ENCODE measurements around the gene ZNF627.
"Not testable (repeated sequence)": the region's sequence is repeated elsewhere in the genome, so short reads cannot be mapped to it uniquely, and the experiment has no call there.

The ZNF627 gene

GRCh38 chr19:11597202-11598102, at the start of gene ZNF627:
ZNF627 (plus strand) TSS chr19:11597483; CDS start chr19:11597628, 145 bp downstream.
- peak; percentile 97 to 100 (median 99) for DNase-seq
- intact Hi-C loops (cut with DNase I), result no loop called here

DNA sequence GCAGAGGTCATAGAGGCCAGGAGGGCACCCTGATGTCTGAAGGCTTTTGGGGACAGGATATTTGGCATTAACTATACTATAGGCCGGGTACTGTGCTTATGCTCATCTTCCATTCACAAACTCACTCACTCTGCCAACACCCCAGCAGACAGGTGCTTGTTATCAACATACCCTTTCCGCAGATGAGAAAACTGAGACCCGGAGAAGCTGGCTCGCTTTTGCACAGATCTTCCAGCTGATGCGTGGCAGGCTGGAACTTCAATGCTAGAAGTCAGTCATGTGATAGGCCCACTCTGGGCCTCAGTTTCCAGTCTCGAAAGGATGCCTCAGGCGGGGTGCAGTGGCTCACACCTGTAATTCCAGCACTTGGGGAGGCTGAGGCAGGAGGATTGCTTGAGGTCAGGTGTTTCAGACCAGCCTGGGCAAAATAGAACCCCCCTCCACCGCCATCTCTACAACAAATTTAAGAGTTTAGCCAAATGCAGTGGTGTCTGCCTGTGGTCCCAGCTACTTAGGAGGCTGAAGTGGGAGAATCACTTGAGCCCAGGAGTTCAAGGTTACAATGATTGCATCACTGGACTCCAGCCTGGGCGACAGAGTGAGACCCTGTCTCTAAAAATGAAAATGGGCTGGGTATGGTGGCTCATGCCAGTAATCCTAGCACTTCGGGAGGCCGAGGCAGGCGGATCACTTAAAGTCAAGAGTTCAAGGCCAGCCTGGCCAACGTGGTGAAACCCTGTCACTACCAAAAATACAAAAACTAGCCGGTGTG, 49.2 kb upstream of the ZNF627 start:
- intact Hi-C loops (cut with DNase I), result no loop called here
- no peak for DNase-seq

- intact Hi-C loops (cut with DNase I), result no loop called here
- DNase-seq, result no peak
Observed at GRCh38 chr19:11549386-11549953, 47.8 kb upstream of the ZNF627 start.

DNA sequence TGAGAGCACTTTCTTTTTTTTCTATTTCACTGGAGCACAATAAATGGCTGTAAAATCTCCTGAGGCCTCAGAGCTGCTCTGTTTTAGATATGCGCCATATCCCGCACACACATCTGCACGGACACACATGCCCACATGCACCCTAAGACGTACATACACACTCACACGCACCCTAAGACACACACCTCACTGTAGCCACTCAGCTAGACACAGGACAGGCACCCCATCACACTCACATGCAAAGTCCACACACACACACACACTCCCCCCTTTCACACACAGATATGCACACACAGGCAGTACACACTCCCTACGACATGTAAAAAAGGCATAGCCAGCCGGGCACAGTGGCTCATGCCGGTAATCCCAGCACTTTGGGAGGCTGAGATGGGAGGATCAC, 47.0 kb upstream of the ZNF627 start:
- intact Hi-C loops (cut with DNase I), result no loop called here
- no peak for DNase-seq

DNA sequence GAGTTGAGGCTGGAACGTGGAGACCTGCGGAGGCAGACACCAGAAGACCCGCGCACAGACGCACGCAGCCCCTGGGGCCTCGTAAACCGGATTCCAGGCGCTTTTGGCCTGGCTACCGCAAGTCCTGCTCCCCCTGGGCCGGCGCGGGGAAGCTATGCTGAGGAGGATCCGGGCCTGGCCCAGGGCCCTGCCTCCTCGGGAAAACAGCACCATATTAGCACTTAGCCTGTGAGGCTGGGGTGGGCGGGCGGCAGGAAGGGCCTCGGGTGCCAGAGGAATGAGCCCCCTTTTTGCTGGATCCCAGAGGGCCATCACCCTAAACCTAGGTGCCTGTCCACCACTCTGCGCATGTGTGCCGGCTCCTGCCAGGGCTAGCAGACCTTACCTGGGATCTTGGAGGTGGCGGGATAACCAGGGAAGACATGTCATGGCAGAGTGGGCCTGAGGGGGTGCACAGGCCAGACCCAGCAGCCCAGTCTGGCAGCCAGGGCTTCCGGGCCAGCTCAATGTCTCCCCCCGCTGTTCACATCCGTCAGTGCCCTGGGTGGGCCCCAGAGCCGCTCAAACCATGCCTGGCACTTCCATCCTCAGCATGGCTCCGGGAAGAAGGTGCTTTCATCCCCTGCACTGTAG, 45.6 kb upstream of the ZNF627 start:
- intact Hi-C loops (cut with DNase I), result no loop called here
- DNase-seq, result peak in 1 of 42 donors; percentile 22

- DNase-seq, result no peak
- intact Hi-C loops (cut with DNase I), result no loop called here
Observed at GRCh38 chr19:11552666-11553372, 44.5 kb upstream of the ZNF627 start.

GRCh38 chr19:11554160-11554559, 43.1 kb upstream of the ZNF627 start:
- intact Hi-C loops (cut with DNase I), result no loop called here
- DNase-seq, result no peak

DNA sequence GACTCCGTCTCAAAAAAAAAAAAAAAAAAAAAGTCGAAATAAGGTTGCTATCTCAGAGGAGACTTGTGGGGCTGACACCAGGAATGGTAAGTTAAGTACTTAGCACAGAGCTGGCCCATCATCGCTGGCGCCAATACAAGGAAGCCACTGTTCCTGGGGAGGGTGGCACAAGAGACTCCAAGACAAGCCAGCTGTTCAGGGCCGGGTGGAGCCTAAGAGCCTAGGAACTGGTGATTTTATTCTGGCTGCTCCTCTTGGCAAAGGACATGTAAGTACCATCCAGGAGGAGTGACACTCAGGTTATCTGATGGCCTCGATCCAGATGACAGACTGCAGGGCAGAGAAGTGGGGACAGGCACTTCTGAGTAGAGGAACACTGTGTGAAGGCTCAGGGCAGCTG, 42.0 kb upstream of the ZNF627 start:
- intact Hi-C loops (cut with DNase I), result loop anchor here (5.0 kb wide), 1 partner anchor 48 kb away; the partner anchor contains the start of gene ZNF653
- peak in 11 of 42 donors; percentile 10 to 55 (median 30) for DNase-seq

- intact Hi-C loops (cut with DNase I), result loop anchor here (5.0 kb wide), 1 partner anchor 50 kb away; the partner anchor contains the start of gene ZNF653
- no peak for DNase-seq
Observed at GRCh38 chr19:11556634-11557420, 40.5 kb upstream of the ZNF627 start.

- intact Hi-C loops (cut with DNase I), result loop anchor here (5.0 kb wide), 1 partner anchor 52 kb away; the partner anchor contains the start of gene ZNF653
- peak; percentile 95 to 99 (median 98) for DNase-seq
Observed at GRCh38 chr19:11558881-11559828, 38.1 kb upstream of the ZNF627 start, which contains the start of gene ELOF1. ELOF1 (minus strand) TSS chr19:11559230; CDS start chr19:11554347, 4,883 bp downstream.

GRCh38 chr19:11560404-11561051, 36.8 kb upstream of the ZNF627 start:
- DNase-seq, result peak in 28 of 42 donors; percentile 22 to 82 (median 54)
- intact Hi-C loops (cut with DNase I), result no loop called here

- intact Hi-C loops (cut with DNase I), result no loop called here
- no peak for DNase-seq
Observed at GRCh38 chr19:11563532-11563931, 33.8 kb upstream of the ZNF627 start.

- intact Hi-C loops (cut with DNase I); DNase-seq: not testable (repeated sequence)
Observed at GRCh38 chr19:11564082-11564807, 33.0 kb upstream of the ZNF627 start.

DNA sequence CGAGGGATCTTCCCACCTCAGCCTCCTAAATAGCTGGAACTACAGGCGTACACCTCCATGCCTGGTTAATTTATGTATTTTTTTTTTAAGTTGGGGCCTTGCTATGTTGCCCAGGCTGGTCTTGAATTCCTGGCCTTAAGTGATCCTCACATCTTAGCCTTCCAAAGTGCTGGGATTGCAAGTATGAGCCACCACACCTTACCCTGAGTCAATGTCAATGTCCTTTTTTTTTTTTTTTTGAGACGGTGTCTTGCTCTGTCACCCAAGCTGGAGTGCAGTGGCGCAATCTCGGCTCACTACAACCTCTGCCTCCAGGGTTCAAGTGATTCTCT, 31.7 kb upstream of the ZNF627 start:
- intact Hi-C loops (cut with DNase I); DNase-seq: not testable (repeated sequence)

GRCh38 chr19:11566164-11566563, 31.1 kb upstream of the ZNF627 start:
- intact Hi-C loops (cut with DNase I), result no loop called here
- DNase-seq, result no peak
